Measurements from ENCODE around the gene ARPC1B.

The ARPC1B gene

GRCh38 chr7:99392046-99392445 is 17.5 kb downstream of the ARPC1B start:
- Mint-ChIP-seq H3K4me1 (ENCODE audit: low read depth) (peaks cover 35% of the 10 kb centered on the region), H3K9me3 (no peaks in the 10 kb centered on the region), H3K36me3 (ENCODE audit: low read depth) (peaks cover 99% of the 10 kb centered on the region), H3K4me3 (peak overlapping the region; percentile 29), H3K27me3 (no peaks in the 10 kb centered on the region), H3K27ac (peak overlapping the region; percentile 92)
- no peak for DNase-seq

GRCh38 chr7:99392659-99393354 is 18.3 kb downstream of the ARPC1B start:
- H3K27ac Mint-ChIP-seq = peak overlapping the region; percentile 92
- H3K4me1 Mint-ChIP-seq (ENCODE audit: low read depth) = peaks cover 36% of the 10 kb centered on the region
- H3K9me3 Mint-ChIP-seq = no peaks in the 10 kb centered on the region
- H3K36me3 Mint-ChIP-seq (ENCODE audit: low read depth) = peaks cover 99% of the 10 kb centered on the region
- H3K27me3 Mint-ChIP-seq = no peaks in the 10 kb centered on the region
- peak; percentile 86 for DNase-seq
- H3K4me3 Mint-ChIP-seq = peak overlapping the region; percentile 65

- Mint-ChIP-seq H3K4me1 (ENCODE audit: low read depth) (peaks cover 39% of the 10 kb centered on the region), H3K27ac (peak overlapping the region; percentile 92), H3K9me3 (no peaks in the 10 kb centered on the region), H3K36me3 (ENCODE audit: low read depth) (peaks cover 99% of the 10 kb centered on the region), H3K4me3 (peak overlapping the region; percentile 65), H3K27me3 (no peaks in the 10 kb centered on the region)
- DNase-seq = no peak
Measured at GRCh38 chr7:99393355-99394187, 19.0 kb downstream of the ARPC1B start.

GRCh38 chr7:99394188-99394502 is 19.6 kb downstream of the ARPC1B start:
- Mint-ChIP-seq H3K4me1 (ENCODE audit: low read depth) (peaks cover 39% of the 10 kb centered on the region), H3K27ac (peak overlapping the region; percentile 92), H3K36me3 (ENCODE audit: low read depth) (peaks cover 99% of the 10 kb centered on the region), H3K4me3 (no peak overlapping the region), H3K9me3 (no peaks in the 10 kb centered on the region), H3K27me3 (no peaks in the 10 kb centered on the region)
- no peak for DNase-seq

- Mint-ChIP-seq H3K27me3 (no peaks in the 10 kb centered on the region), H3K27ac (peak overlapping the region; percentile 92), H3K36me3 (ENCODE audit: low read depth) (peaks cover 99% of the 10 kb centered on the region), H3K4me1 (ENCODE audit: low read depth) (peaks cover 39% of the 10 kb centered on the region), H3K9me3 (no peaks in the 10 kb centered on the region), H3K4me3 (no peak overlapping the region)
- no peak for DNase-seq
Measured at GRCh38 chr7:99395616-99396327, 21.2 kb downstream of the ARPC1B start.

GRCh38 chr7:99396418-99397296 is 22.1 kb downstream of the ARPC1B start:
- H3K9me3 Mint-ChIP-seq = no peaks in the 10 kb centered on the region
- H3K4me3 Mint-ChIP-seq = no peak overlapping the region
- no peak for DNase-seq
- H3K27ac Mint-ChIP-seq = peak overlapping the region; percentile 92
- no peaks in the 10 kb centered on the region for H3K27me3 Mint-ChIP-seq
- H3K4me1 Mint-ChIP-seq (ENCODE audit: low read depth) = peaks cover 33% of the 10 kb centered on the region
- H3K36me3 Mint-ChIP-seq (ENCODE audit: low read depth) = peaks cover 99% of the 10 kb centered on the region

GRCh38 chr7:99397297-99397983 is 22.9 kb downstream of the ARPC1B start:
- no peaks in the 10 kb centered on the region for H3K9me3 Mint-ChIP-seq
- H3K4me1 Mint-ChIP-seq (ENCODE audit: low read depth) = peaks cover 28% of the 10 kb centered on the region
- H3K27ac Mint-ChIP-seq = peak overlapping the region; percentile 92
- no peak for DNase-seq
- H3K36me3 Mint-ChIP-seq (ENCODE audit: low read depth) = peaks cover 99% of the 10 kb centered on the region
- no peak overlapping the region for H3K4me3 Mint-ChIP-seq
- H3K27me3 Mint-ChIP-seq = no peaks in the 10 kb centered on the region

- H3K36me3 Mint-ChIP-seq (ENCODE audit: low read depth) = peaks cover 98% of the 10 kb centered on the region
- peak overlapping the region; percentile 92 for H3K27ac Mint-ChIP-seq
- H3K4me3 Mint-ChIP-seq = no peak overlapping the region
- no peaks in the 10 kb centered on the region for H3K27me3 Mint-ChIP-seq
- no peak for DNase-seq
- H3K4me1 Mint-ChIP-seq (ENCODE audit: low read depth) = peaks cover 20% of the 10 kb centered on the region
- no peaks in the 10 kb centered on the region for H3K9me3 Mint-ChIP-seq
Measured at GRCh38 chr7:99398891-99399445, 24.4 kb downstream of the ARPC1B start.

- DNase-seq = no peak
- no peak overlapping the region for H3K4me3 Mint-ChIP-seq
- peaks cover 20% of the 10 kb centered on the region for H3K4me1 Mint-ChIP-seq (ENCODE audit: low read depth)
- H3K27ac Mint-ChIP-seq = peak overlapping the region; percentile 92
- peaks cover 98% of the 10 kb centered on the region for H3K36me3 Mint-ChIP-seq (ENCODE audit: low read depth)
- no peaks in the 10 kb centered on the region for H3K9me3 Mint-ChIP-seq
- H3K27me3 Mint-ChIP-seq = no peaks in the 10 kb centered on the region
Measured at GRCh38 chr7:99399597-99399996, 25.1 kb downstream of the ARPC1B start.

GRCh38 chr7:99402854-99403253 is 28.3 kb downstream of the ARPC1B start:
- Mint-ChIP-seq H3K4me1 (ENCODE audit: low read depth) (peaks cover 40% of the 10 kb centered on the region), H3K9me3 (no peaks in the 10 kb centered on the region), H3K4me3 (no peak overlapping the region), H3K36me3 (ENCODE audit: low read depth) (peaks cover 95% of the 10 kb centered on the region), H3K27me3 (no peaks in the 10 kb centered on the region), H3K27ac (peak overlapping the region; percentile 1)
- DNase-seq = no peak

GRCh38 chr7:99403764-99404163 is 29.2 kb downstream of the ARPC1B start:
- no peaks in the 10 kb centered on the region for H3K9me3 Mint-ChIP-seq
- peak overlapping the region; percentile 79 for H3K27ac Mint-ChIP-seq
- no peak for DNase-seq
- peaks cover 38% of the 10 kb centered on the region for H3K4me1 Mint-ChIP-seq (ENCODE audit: low read depth)
- H3K4me3 Mint-ChIP-seq = no peak overlapping the region
- H3K36me3 Mint-ChIP-seq (ENCODE audit: low read depth) = peaks cover 93% of the 10 kb centered on the region
- no peaks in the 10 kb centered on the region for H3K27me3 Mint-ChIP-seq

GRCh38 chr7:99404235-99404976 is 29.9 kb downstream of the ARPC1B start:
- Mint-ChIP-seq H3K4me3 (no peak overlapping the region), H3K27ac (peak overlapping the region; percentile 100)

GRCh38 chr7:99404977-99405320 is 30.4 kb downstream of the ARPC1B start:
- Mint-ChIP-seq H3K27ac (peak overlapping the region; percentile 100), H3K4me3 (no peak overlapping the region), H3K4me1 (ENCODE audit: low read depth) (peaks cover 41% of the 10 kb centered on the region), H3K27me3 (no peaks in the 10 kb centered on the region), H3K36me3 (ENCODE audit: low read depth) (peaks cover 92% of the 10 kb centered on the region), H3K9me3 (no peaks in the 10 kb centered on the region)
- DNase-seq = no peak

More at GRCh38 chr7:99404235-99404976, 29.9 kb downstream of the ARPC1B start:
- peaks cover 93% of the 10 kb centered on the region for H3K36me3 Mint-ChIP-seq (ENCODE audit: low read depth)
- H3K9me3 Mint-ChIP-seq = no peaks in the 10 kb centered on the region
- DNase-seq = no peak
- H3K27me3 Mint-ChIP-seq = no peaks in the 10 kb centered on the region
- peaks cover 38% of the 10 kb centered on the region for H3K4me1 Mint-ChIP-seq (ENCODE audit: low read depth)
